Breast epithelium (tissue), 4 donors: Measurements from ENCODE around the gene DTD2. TPM values are rescaled to one million over a fixed set of nuclear protein-coding genes. Genes with fewer than 3 reads are reported as not detected.

Source experiments
- DNase-seq, 2 donors: peaks; one replicate each; pipeline ENCODE4 v3.0.0-alpha.2; 2019; ENCODE audit warnings: low spot score in 2 of 2
- H3K27ac ChIP-seq, 2 donors: fragments of 200-600 bp; sonication (generic) in 1 of 2; one replicate each; pipeline ENCODE4 v1.5.1; 2016 to 2019; ENCODE audit warnings: mild to moderate bottlenecking in 1 of 2
- H3K27me3 ChIP-seq, 2 donors: fragments of 200-600 bp; sonication (generic) in 1 of 2; one replicate each; pipeline versions ENCODE4 v1.5.1 to v1.6.0; 2017 to 2019; ENCODE audit warnings: control low read depth in 1 of 2, mild to moderate bottlenecking in 1 of 2
- H3K36me3 ChIP-seq: fragments of 200-600 bp; one replicate; pipeline ENCODE4 v1.5.1; 2019
- H3K4me1 ChIP-seq, 2 donors: fragments of 200-600 bp; sonication (generic); one replicate each; pipeline ENCODE4 v1.5.1; 2016 to 2019; ENCODE audit warnings: control low read depth in 1 of 2
- H3K4me3 ChIP-seq, 3 donors: fragments of 200-600 bp; sonication (generic); 1 replicate in 2 of 3; 2 replicates in 1 of 3; pipeline ENCODE4 v1.5.1; 2016 to 2019; ENCODE audit warnings: mild to moderate bottlenecking in 3 of 3, moderate library complexity in 2 of 3
- H3K9me3 ChIP-seq, 2 donors: fragments of 200-600 bp; sonication (generic) in 1 of 2; one replicate each; pipeline ENCODE4 v1.5.1; 2016 to 2019; ENCODE audit warnings: control low read depth in 1 of 2
- POLR2A ChIP-seq: fragments of 450-650 bp; IDR thresholded peaks from one replicate; pipeline ENCODE4 v1.6.1; 2016; ENCODE audit warnings: antibody characterized with exemption, mild to moderate bottlenecking, moderate library complexity
- POLR2AphosphoS5 ChIP-seq, 3 donors: sonication (generic); formaldehyde crosslinking; IDR thresholded peaks; one replicate each; pipeline ENCODE4 v1.6.1; 2017; ENCODE audit warnings: antibody characterized with exemption in 3 of 3
- intact Hi-C: fragments of 100-400 bp; cut with DNase I; formaldehyde crosslinking; loops from one replicate; pipeline ENCODE4 v1.15.1; 2023; ENCODE audit warnings: low total_unique reads
- total RNA-seq, 3 donors: library from RNA; depleted of rRNA; stranded (reverse); fragments of >200 nt; gene quantifications; one replicate each; pipeline ENCODE4 v1.1.0, GENCODE V29; 2016
- TF ChIP-seq, protein P1 (sequence below), 3 donors: fragments of 450-650 bp; IDR thresholded peaks; one replicate each; pipeline ENCODE4 v1.5.1; 2016 to 2017; ENCODE audit warnings: antibody characterized with exemption in 3 of 3, mild to moderate bottlenecking in 3 of 3, moderate library complexity in 3 of 3

DTD2 gene
- total RNA-seq, 3 donors from 2014 or later = 31.5 to 40.0 (median 39.4) TPM

DNA sequence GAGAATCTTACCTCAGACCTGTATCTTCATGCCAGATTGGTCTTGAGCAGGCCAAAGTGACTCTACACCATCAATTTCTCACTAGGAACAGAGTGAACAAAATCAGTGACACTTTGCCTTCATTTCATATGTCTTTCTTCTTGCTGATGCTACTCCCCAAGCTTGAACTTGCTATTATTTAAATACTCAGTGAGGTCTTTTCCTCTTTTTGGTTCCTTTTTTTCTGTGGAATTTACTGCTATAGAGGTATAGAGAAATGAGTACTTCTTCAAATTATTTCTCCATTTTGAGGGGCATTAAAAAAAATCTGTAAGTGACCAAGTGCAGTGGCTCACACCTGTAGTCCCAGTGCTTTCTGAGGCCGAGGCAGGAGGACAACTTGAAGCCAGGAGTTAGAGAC is 30.6 kb upstream of the DTD2 start, which contains the start of gene GPR33:
GPR33 (minus strand) TSS at position 154 of the 400 bp plus-strand sequence. CDS start 4,074 bp downstream, outside the sequence.
- no peaks in the 10 kb centered on the region for H3K4me1 ChIP-seq
- DNase-seq = no peak
- H3K9me3 ChIP-seq = no peaks in the 10 kb centered on the region
- intact Hi-C loops = no loop called here
- H3K27ac ChIP-seq = no peak within 1 kb of the TSS
- no peaks in the 10 kb centered on the region for H3K27me3 ChIP-seq
- TF ChIP-seq POLR2A (no peak), POLR2AphosphoS5 (IDR thresholded peaks at IDR 0.05) (no peak)
- TF ChIP-seq, protein P1, sequence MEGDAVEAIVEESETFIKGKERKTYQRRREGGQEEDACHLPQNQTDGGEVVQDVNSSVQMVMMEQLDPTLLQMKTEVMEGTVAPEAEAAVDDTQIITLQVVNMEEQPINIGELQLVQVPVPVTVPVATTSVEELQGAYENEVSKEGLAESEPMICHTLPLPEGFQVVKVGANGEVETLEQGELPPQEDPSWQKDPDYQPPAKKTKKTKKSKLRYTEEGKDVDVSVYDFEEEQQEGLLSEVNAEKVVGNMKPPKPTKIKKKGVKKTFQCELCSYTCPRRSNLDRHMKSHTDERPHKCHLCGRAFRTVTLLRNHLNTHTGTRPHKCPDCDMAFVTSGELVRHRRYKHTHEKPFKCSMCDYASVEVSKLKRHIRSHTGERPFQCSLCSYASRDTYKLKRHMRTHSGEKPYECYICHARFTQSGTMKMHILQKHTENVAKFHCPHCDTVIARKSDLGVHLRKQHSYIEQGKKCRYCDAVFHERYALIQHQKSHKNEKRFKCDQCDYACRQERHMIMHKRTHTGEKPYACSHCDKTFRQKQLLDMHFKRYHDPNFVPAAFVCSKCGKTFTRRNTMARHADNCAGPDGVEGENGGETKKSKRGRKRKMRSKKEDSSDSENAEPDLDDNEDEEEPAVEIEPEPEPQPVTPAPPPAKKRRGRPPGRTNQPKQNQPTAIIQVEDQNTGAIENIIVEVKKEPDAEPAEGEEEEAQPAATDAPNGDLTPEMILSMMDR (IDR thresholded peaks at IDR 0.05) = no peak
- H3K36me3 ChIP-seq = no peaks in the 10 kb centered on the region
- H3K4me3 ChIP-seq = no peak within 1 kb of the TSS

DNA sequence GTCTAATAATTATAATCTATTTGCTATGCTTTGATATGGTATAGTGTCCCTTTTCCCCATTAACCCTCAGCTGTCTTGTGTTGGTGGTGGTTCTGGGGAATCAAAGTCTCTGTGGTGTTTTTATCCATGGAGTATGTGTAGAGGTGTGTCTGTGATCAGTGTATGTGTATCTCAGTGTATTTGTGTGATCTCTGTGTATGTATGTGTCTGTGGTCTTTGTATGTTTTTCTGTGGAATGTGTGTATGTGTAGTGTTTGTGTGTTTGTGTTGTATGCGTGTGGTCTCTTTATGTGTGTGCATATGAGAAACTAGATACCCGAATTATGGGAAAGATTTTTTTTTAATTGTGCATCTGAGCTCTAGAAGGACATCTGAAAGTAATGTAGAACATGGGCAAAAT is 29.5 kb upstream of the DTD2 start:
- Histone ChIP-seq H3K4me1 (no peaks in the 10 kb centered on the region), H3K4me3 (no peak overlapping the region), H3K9me3 (no peaks in the 10 kb centered on the region), H3K27me3 (no peaks in the 10 kb centered on the region), H3K36me3 (no peaks in the 10 kb centered on the region), H3K27ac (no peak overlapping the region)
- DNase-seq = no peak
- TF ChIP-seq POLR2A (no peak), POLR2AphosphoS5 (IDR thresholded peaks at IDR 0.05) (no peak)
- TF ChIP-seq, protein P1 (IDR thresholded peaks at IDR 0.05) = no peak
- intact Hi-C loops = no loop called here

DNA sequence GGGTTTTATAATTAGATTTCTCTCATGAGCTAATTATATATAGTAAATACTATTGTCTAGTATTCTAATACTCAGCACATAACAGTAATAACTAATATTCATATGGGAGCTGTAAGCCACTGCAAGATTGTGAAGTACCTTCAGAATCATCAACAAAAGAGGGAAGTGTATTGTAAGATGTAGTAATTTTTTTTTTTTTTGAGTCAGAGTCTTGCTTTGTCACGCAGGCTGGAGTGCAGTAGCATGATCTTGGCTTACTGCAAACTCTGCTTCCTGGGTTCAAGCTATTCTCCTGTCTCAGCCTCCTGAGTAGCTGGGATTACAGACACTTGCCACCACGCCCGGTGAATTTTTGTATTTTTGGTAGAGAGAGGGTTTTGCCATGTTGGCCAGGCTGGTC is 27.4 kb upstream of the DTD2 start:
- Histone ChIP-seq H3K27ac (no peak overlapping the region), H3K4me3 (no peak overlapping the region), H3K36me3 (no peaks in the 10 kb centered on the region), H3K9me3 (no peaks in the 10 kb centered on the region), H3K4me1 (no peaks in the 10 kb centered on the region), H3K27me3 (no peaks in the 10 kb centered on the region)
- no peak for DNase-seq
- intact Hi-C loops = no loop called here
- TF ChIP-seq, protein P1 (IDR thresholded peaks at IDR 0.05) = no peak
- no peak for TF ChIP-seq POLR2A
- no peak for TF ChIP-seq POLR2AphosphoS5 (IDR thresholded peaks at IDR 0.05)

DNA sequence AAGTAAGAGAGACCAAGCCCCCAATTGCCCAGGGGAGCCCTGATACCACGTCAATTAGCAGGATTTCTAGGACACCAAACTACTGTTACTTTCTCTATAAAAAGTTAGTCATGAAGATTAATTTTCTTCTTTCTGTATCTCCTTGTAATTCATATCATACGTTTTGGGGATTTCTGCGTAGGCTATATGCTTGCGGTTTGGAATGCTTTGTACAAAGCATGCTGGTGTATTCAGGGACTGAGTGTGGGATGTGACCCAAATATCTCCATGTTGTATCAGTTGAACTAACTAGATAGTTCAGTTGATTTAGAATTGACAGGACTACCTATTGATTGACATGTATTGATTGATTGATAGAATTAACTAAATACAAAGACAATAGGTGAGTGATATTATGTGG is 22.9 kb upstream of the DTD2 start:
- intact Hi-C loops = no loop called here
- Histone ChIP-seq H3K9me3 (no peaks in the 10 kb centered on the region), H3K27ac (no peak overlapping the region), H3K4me1 (no peaks in the 10 kb centered on the region), H3K27me3 (no peaks in the 10 kb centered on the region), H3K4me3 (no peak overlapping the region), H3K36me3 (no peaks in the 10 kb centered on the region)
- TF ChIP-seq POLR2A = no peak
- no peak for TF ChIP-seq POLR2AphosphoS5 (IDR thresholded peaks at IDR 0.05)
- TF ChIP-seq, protein P1 (IDR thresholded peaks at IDR 0.05) = no peak
- no peak for DNase-seq

DNA sequence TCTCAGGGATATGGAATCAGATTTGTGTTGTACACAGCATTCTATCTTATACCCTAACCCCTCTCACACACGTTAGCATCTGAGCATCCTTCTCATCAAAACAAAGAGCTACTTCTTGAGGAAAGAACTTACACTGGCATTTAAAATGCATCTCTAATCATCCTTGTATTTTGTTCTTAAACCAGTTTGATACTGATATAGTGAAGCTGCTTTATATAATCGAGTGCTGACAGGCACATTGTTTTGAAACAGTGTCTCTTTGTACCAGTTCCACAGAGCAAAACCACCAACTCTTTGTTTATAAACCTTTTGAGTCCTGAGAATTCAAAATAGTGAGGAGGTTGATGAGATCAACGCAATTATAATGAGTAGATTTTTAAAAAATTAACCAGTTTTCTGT is 21.7 kb upstream of the DTD2 start:
- H3K27ac ChIP-seq = no peak overlapping the region

More for the DNA sequence above, 21.7 kb upstream of the DTD2 start:
- no peaks in the 10 kb centered on the region for H3K27me3 ChIP-seq
- H3K4me3 ChIP-seq = no peak overlapping the region
- TF ChIP-seq POLR2AphosphoS5 (IDR thresholded peaks at IDR 0.05) (no peak), POLR2A (no peak)
- TF ChIP-seq, protein P1 (IDR thresholded peaks at IDR 0.05) = no peak
- DNase-seq = no peak
- no peaks in the 10 kb centered on the region for H3K36me3 ChIP-seq
- intact Hi-C loops = no loop called here
- no peaks in the 10 kb centered on the region for H3K4me1 ChIP-seq
- H3K9me3 ChIP-seq = no peaks in the 10 kb centered on the region
